T-helper 17 cell (primary cell): ENCODE measurements around the gene PDE1A. TPM values are rescaled to one million over a fixed set of nuclear protein-coding genes. Genes with fewer than 3 reads are reported as not detected.

Experiments used
- ATAC-seq: fragments of 150-1000 bp; cut with Tn5 transposase; 2 replicates; pipeline ENCODE4 v1.10.0; 2021; ENCODE audit warnings: mild to moderate bottlenecking, moderate library complexity
- DNase-seq, 3 donors: peaks; one replicate each; pipeline versions ENCODE4 v3.0.0 to v3.0.0-alpha.2; 2020 to 2021
- H3K9me3 ChIP-seq: one replicate; pipeline ENCODE4 v1.7.0; 2013; ENCODE audit warnings: low read length, mild to moderate bottlenecking; ENCODE audit not compliant: control insufficient read depth, poor library complexity, severe bottlenecking
- H3K27ac Mint-ChIP-seq: one replicate; pipeline ENCODE4 v1.8.0; 2022; ENCODE audit warnings: mild to moderate bottlenecking, moderate library complexity, mixed read lengths
- H3K27me3 Mint-ChIP-seq: one replicate; pipeline ENCODE4 v1.8.0; 2022; ENCODE audit warnings: mixed read lengths
- H3K36me3 Mint-ChIP-seq: one replicate; pipeline ENCODE4 v1.8.0; 2022; ENCODE audit warnings: low read depth, mixed read lengths
- H3K4me1 Mint-ChIP-seq: one replicate; pipeline ENCODE4 v1.8.0; 2022; ENCODE audit warnings: mild to moderate bottlenecking, mixed read lengths
- H3K4me3 Mint-ChIP-seq: one replicate; pipeline ENCODE4 v1.8.0; 2022; ENCODE audit warnings: mild to moderate bottlenecking, moderate library complexity, mixed read lengths
- total RNA-seq, 4 donors: library from RNA in 2 of 4; stranded (reverse) in 2 of 4; gene quantifications; one replicate each; pipeline ENCODE4 v1.2.3 and lab custom pipeline; 2022 to 2026

Gene PDE1A
- total RNA-seq, 2 donors from 2014 or later: not detected

DNA sequence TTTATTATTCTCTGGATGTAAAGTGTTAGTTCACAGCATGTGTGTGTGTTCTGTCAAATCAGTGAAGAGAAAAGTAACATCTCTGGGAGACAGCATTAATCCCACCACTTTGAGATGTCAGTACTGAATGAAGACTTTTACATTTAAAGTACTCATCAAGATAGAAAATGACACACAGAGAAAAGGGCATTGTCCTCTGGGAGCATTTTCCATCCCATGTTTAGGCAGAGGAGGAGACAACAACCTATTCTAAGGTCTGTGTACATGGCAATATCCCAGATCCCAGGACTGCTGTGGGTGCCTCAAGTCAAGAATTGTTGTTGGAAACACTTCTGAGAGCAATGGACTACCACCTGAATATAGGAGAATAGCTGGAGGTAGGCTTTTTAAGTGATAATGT is 239.7 kb downstream of the PDE1A start:
- Mint-ChIP-seq H3K27me3 (no peaks in the 10 kb centered on the region), H3K36me3 (no peaks in the 10 kb centered on the region), H3K27ac (no peak overlapping the region), H3K4me3 (no peak overlapping the region), H3K4me1 (no peaks in the 10 kb centered on the region)
- ATAC-seq: no peak
- DNase-seq: no peak
- H3K9me3 ChIP-seq: no peaks in the 10 kb centered on the region

DNA sequence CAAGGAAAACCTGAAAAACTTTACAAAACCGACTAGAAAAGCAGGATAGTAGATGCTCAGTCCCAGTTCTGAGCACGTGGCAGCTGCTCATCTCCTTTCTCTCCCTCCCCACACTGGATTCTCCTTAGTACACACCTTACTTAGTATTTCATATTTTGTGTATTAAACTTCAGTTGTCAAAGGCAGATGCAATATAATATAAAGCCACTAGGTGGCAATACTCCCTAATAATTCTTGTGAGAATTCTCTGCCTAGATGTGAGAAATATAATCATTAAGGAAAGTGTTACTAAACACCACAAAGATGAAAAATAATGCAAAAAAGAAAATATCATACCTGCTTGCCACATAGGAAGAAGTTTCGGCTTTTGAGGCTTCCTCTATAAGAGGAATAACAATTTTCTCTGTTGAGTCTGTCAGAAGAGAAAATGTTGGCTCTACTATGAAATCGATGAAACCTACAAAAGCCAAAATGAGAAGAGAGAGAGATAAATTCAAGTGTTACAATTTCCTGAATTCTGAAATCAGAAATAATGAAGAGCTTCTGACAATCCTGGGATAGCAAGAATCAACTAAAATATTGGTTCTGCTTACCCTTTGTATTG is 240.6 kb downstream of the PDE1A start:
- no peaks in the 10 kb centered on the region for H3K9me3 ChIP-seq
- H3K36me3 Mint-ChIP-seq: no peaks in the 10 kb centered on the region
- no peak overlapping the region for H3K4me3 Mint-ChIP-seq
- no peak for ATAC-seq
- H3K4me1 Mint-ChIP-seq: no peaks in the 10 kb centered on the region
- DNase-seq: no peak
- H3K27ac Mint-ChIP-seq: no peak overlapping the region
- peaks cover 4% of the 10 kb centered on the region for H3K27me3 Mint-ChIP-seq

DNA sequence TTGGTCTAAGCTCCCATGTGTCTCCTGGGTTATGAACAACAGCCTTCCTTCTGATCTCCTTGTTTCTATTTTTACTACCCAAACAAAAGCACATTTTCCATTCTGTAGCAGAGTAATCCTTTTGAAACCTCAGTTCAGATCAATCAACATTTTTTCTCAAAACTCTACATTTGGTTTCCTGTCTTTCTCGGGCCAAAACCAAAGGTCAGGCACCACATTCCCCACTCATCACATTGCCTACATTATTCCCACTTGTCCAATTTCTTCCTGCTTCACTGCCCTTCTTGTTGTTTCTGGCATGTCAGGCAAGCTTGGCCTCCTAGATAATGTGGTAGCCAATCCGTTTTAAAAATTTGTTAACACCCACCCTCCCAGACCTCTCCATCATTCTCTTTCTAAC is 244.4 kb downstream of the PDE1A start:
- H3K4me1 Mint-ChIP-seq: no peaks in the 10 kb centered on the region
- ATAC-seq (no peak), DNase-seq (no peak)
- no peaks in the 10 kb centered on the region for H3K36me3 Mint-ChIP-seq
- peaks cover 22% of the 10 kb centered on the region for H3K27me3 Mint-ChIP-seq
- no peak overlapping the region for H3K27ac Mint-ChIP-seq
- H3K9me3 ChIP-seq: no peaks in the 10 kb centered on the region
- H3K4me3 Mint-ChIP-seq: no peak overlapping the region

DNA sequence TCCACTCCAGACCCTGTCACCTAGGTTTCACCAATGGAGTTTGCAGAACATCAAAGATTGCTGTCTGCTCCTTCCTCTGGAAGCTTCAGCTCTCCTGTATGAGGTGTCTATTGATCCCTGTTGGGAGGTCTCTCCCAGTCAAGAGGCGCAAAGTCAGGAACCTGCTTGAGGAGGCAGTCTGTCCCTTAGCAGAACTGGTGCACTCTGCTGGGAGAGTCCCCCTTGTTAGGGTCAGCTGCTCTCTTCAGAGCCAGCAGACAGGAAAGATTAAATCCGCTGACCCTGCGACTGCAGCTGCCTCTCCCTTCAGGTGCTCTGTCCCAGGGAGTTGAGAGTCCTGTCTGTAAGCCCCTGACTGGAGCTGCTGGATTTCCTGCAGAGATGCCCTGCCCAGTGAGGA is 245.5 kb downstream of the PDE1A start:
- Mint-ChIP-seq H3K27ac (no peak overlapping the region), H3K4me3 (no peak overlapping the region), H3K27me3 (peaks cover 22% of the 10 kb centered on the region), H3K36me3 (no peaks in the 10 kb centered on the region), H3K4me1 (no peaks in the 10 kb centered on the region)
- DNase-seq (no peak), ATAC-seq (no peak)
- H3K9me3 ChIP-seq: no peaks in the 10 kb centered on the region

DNA sequence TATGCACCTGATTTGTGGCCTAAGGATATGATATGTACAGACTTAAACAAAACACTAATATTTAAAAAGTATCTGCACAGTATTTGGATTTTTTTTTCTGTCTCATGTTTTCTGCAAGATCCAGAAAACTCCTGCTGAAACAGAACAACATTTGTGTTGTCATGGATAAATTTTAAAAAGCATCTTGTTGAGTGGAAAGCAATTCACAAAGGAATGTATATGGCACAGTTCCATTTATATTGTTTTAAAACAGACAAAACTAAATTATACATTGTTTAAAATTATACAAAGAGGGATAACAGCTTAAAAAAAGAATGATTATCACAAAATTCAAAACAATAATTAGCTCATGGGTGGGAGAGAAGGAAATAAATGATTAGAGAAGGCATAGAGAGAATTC is 247.7 kb downstream of the PDE1A start:
- Mint-ChIP-seq H3K4me3 (no peak overlapping the region), H3K4me1 (no peaks in the 10 kb centered on the region)

DNA sequence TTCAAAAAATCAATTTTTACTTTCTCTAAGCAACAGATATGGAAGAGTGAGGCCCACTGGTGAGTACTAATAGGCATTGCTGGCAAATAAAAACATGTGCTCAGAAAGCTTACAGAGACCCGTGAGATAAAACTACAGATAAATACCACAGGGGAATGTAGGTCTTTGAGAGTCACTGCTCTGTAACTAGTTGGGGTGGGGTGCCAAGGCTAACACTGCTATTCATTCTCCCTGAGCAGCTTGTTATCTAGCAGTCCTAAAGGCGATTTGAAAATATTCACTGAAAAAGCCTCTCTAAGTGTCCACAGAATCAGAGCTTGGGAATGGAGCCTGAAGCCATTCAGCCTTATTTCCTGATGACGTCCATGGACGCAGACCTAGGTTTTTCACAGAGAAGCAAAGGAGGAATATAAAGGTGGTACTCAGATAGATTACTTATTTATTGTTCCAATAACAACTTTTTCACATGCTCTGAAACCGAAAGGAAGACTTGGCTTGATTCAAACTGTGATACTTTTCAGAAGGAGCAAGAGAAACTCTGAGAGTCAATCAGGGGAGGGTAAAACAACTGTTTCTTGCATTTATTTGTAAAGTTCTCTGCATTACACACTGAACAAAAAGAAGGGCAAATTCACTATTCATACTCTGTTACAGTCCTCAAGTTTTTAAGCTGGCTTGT is 252.8 kb downstream of the PDE1A start:
- H3K4me3 Mint-ChIP-seq: no peak overlapping the region
- peaks cover 2% of the 10 kb centered on the region for H3K36me3 Mint-ChIP-seq
- no peak for ATAC-seq
- no peaks in the 10 kb centered on the region for H3K9me3 ChIP-seq
- H3K27me3 Mint-ChIP-seq: peaks cover 13% of the 10 kb centered on the region
- H3K4me1 Mint-ChIP-seq: no peaks in the 10 kb centered on the region
- DNase-seq: no peak
- no peak overlapping the region for H3K27ac Mint-ChIP-seq

More for the DNA sequence above, 247.7 kb downstream of the PDE1A start:
- no peaks in the 10 kb centered on the region for H3K36me3 Mint-ChIP-seq
- peaks cover 22% of the 10 kb centered on the region for H3K27me3 Mint-ChIP-seq
- no peak overlapping the region for H3K27ac Mint-ChIP-seq
- DNase-seq: no peak
- H3K9me3 ChIP-seq: no peaks in the 10 kb centered on the region
- ATAC-seq: no peak

DNA sequence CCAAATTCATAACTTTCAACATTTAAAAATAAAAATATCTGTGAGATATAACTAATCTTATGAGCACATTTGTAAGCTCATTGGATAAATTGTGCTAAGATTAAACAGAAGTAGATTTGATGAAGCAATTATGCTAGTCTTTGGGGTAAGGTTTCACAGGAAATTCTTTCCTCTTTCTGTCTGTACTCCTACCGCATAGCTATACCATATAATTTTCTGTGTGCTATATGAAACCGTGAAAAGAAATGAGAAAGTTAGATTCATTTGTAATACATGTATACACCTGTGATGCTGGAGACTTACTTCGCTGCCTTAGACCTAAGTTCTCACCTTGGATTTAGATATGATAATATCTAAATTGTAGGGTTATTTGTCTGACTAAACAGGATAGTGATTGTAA is 256.5 kb downstream of the PDE1A start:
- H3K4me1 Mint-ChIP-seq: no peaks in the 10 kb centered on the region
- peaks cover 2% of the 10 kb centered on the region for H3K36me3 Mint-ChIP-seq
- ATAC-seq (no peak), DNase-seq (no peak)
- no peak overlapping the region for H3K27ac Mint-ChIP-seq
- no peak overlapping the region for H3K4me3 Mint-ChIP-seq
- H3K27me3 Mint-ChIP-seq: peaks cover 6% of the 10 kb centered on the region
- no peaks in the 10 kb centered on the region for H3K9me3 ChIP-seq

DNA sequence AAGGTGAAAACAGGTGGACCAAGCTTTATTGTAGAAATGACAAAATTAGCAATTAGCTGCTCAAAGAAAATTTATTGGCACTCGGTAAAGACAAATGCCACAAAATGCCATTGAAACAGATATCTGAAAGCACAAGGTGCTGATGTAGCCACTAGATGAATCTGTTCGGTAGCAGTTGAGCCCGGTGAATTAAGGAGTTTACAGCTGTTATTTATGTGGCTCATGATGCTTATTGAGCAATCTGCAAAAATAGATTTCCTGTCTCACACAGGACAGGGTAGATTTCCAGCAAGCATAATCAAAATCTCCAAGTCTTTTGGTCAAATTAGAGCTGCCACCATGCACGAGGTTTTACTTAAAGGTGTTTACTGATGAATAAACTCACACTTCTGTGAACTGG is 259.0 kb downstream of the PDE1A start:
- H3K9me3 ChIP-seq: no peaks in the 10 kb centered on the region
- Mint-ChIP-seq H3K27ac (no peak overlapping the region), H3K27me3 (peaks cover 6% of the 10 kb centered on the region), H3K36me3 (peaks cover 2% of the 10 kb centered on the region), H3K4me1 (no peaks in the 10 kb centered on the region), H3K4me3 (no peak overlapping the region)
- no peak for DNase-seq
- ATAC-seq: no peak

DNA sequence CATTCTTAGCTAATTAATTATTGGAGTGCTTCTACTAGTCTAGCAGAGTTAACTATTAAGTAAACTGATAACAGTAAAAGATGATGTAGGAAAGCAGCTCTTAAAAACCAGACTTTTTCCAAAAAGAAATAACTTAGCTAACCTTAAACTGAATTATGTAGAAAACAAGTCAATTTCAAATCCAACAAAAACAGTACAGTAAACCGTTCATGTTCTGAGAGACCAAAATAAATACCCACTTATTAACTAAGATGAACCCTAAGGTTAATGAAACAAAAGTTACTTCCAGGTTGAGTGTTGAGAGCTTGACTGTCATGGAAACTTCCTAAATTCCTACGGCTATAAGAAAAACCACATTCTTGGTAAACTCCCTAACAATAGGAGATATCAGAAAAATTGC is 260.0 kb downstream of the PDE1A start:
- H3K4me3 Mint-ChIP-seq: no peak overlapping the region
- no peak for DNase-seq
- H3K4me1 Mint-ChIP-seq: no peaks in the 10 kb centered on the region
- peaks cover 8% of the 10 kb centered on the region for H3K27me3 Mint-ChIP-seq
- no peaks in the 10 kb centered on the region for H3K9me3 ChIP-seq
- no peak overlapping the region for H3K27ac Mint-ChIP-seq
- peaks cover 2% of the 10 kb centered on the region for H3K36me3 Mint-ChIP-seq
- no peak for ATAC-seq

DNA sequence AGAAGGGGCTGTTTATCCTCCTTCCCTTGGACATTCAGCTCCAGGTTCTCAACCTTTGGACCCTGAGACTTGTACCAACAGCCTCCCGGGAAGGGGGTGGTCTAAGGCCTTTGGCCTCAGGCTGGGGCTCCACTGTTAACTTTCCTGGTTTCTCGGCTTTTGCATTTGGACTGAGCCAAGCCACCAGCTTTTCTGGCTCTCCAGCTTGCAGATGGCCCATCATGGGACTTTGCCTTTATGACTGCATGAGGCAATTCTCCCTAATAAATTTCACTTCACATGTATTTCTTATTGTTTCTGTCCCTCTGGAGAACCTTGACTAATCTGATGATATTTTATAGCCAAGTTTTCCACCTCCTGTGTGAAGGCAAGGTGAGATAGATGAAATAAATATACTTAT is 260.4 kb downstream of the PDE1A start:
- ATAC-seq (no peak), DNase-seq (no peak)
- Mint-ChIP-seq H3K27ac (no peak overlapping the region), H3K4me3 (no peak overlapping the region), H3K27me3 (peaks cover 11% of the 10 kb centered on the region), H3K4me1 (no peaks in the 10 kb centered on the region), H3K36me3 (peaks cover 2% of the 10 kb centered on the region)
- no peaks in the 10 kb centered on the region for H3K9me3 ChIP-seq

DNA sequence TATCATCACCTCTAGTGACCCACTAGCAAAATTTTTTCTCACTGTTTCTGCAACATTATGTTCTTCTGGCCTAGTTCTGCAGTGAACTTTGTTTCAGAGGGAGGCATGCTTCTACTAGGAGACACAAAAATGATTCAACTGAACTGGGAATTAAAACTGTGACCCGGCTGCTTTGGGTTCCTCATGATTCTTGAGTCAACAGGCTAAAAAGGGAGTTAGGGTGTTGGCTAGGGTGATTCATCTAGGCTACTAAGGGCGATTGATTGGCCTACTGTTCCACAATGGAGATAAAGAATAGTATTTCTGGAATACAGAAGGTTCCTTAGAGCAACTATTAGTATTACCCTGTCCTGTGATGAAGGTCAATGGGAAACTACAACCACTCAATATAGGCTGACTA is 261.6 kb downstream of the PDE1A start:
- H3K4me3 Mint-ChIP-seq: no peak overlapping the region
- peaks cover 2% of the 10 kb centered on the region for H3K36me3 Mint-ChIP-seq
- H3K27ac Mint-ChIP-seq: no peak overlapping the region
- H3K27me3 Mint-ChIP-seq: peaks cover 7% of the 10 kb centered on the region
- no peak for ATAC-seq
- H3K9me3 ChIP-seq: no peaks in the 10 kb centered on the region
- no peak for DNase-seq
- no peaks in the 10 kb centered on the region for H3K4me1 Mint-ChIP-seq

DNA sequence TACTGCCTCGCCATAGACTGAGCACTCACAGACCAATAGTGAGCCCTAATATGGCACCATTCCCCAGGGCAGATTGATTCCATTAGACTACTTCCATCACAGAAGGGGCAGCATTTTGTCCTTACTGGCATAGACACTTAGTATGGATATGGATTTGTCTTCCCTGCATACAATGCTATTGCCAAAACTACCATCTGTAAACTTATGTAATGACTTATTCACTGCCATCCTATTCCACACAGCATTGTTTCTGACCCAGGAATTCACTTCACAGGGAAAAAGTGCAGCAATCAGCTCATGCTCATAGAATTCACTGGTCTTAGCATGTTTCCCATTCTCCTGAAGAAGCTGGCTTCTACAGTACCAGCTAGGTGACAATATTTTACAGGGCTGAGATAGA is 262.1 kb downstream of the PDE1A start:
- ATAC-seq (no peak), DNase-seq (no peak)
- Mint-ChIP-seq H3K27me3 (peaks cover 7% of the 10 kb centered on the region), H3K4me1 (no peaks in the 10 kb centered on the region), H3K4me3 (no peak overlapping the region), H3K36me3 (peaks cover 2% of the 10 kb centered on the region), H3K27ac (no peak overlapping the region)
- H3K9me3 ChIP-seq: no peaks in the 10 kb centered on the region

DNA sequence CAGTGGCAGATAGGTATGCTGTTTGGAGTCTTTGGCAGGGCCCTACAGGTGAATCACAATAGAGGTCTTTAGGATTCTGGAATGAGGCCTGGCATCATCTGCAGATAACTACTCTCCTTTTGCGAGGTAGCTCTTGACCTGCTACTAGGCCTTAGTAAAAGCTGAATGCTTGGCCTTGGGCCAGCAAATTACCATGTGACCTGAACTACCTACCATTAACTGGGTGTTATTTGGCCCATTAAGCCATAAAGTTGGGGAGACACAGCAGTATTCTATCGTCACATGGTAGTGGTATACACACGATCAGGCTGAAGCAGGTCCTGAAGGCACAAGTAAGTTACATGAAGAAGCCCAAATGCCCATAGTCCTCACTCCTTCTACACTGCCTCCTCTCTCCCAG is 263.0 kb downstream of the PDE1A start:
- H3K9me3 ChIP-seq: no peaks in the 10 kb centered on the region
- Mint-ChIP-seq H3K4me1 (no peaks in the 10 kb centered on the region), H3K36me3 (no peaks in the 10 kb centered on the region), H3K27ac (no peak overlapping the region), H3K4me3 (no peak overlapping the region), H3K27me3 (peaks cover 7% of the 10 kb centered on the region)
- DNase-seq (no peak), ATAC-seq (no peak)

DNA sequence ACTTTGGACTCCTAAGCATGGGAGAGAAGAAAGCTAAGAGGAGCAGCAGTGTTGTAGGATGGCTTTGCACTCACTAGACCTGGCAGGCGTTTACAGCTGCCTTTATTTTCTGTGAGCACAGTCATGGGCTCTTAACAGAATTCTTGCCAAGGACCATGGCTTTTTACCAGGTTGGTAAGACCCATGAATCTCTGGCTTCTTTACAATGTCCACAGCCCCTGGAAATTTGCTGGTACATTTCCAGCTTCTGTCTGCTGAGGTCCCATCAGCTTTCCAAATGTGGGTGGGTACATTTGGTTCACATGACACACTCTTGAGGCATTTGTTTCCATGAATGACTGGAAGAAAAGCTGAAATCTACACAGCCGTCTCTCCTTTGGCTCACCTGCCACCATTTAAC is 278.5 kb downstream of the PDE1A start:
- ATAC-seq: no peak
- H3K4me1 Mint-ChIP-seq: no peaks in the 10 kb centered on the region

More for the DNA sequence above, 278.5 kb downstream of the PDE1A start:
- Mint-ChIP-seq H3K36me3 (no peaks in the 10 kb centered on the region), H3K27me3 (no peaks in the 10 kb centered on the region), H3K27ac (no peak overlapping the region), H3K4me3 (no peak overlapping the region)
- no peaks in the 10 kb centered on the region for H3K9me3 ChIP-seq
- no peak for DNase-seq
